Activated CD8-positive, alpha-beta memory T cell treated with anti-CD3 and anti-CD28 coated beads for 36 hours (primary cell): ENCODE results near the gene CCNH. TPM values are rescaled to one million over a fixed set of nuclear protein-coding genes. Genes with fewer than 3 reads are reported as not detected.

ENCODE experiments used
- CTCF ChIA-PET: fragments of 350-600 bp; sonication (Branson Sonifier 250); formaldehyde crosslinking; loops from one replicate; lab custom pipeline; 2021; ENCODE audit warnings: antibody characterized with exemption; lab: Charles Lee
- POLR2A ChIA-PET: fragments of 350-600 bp; sonication (Branson Sonifier 250); formaldehyde crosslinking; loops from one replicate; lab custom pipeline; 2021; ENCODE audit warnings: antibody characterized with exemption; lab: Charles Lee
- total RNA-seq, 2 experiments: library from RNA; stranded (reverse); gene quantifications; one replicate each; pipeline ENCODE4 v1.2.3, GENCODE V29; 2021

The CCNH gene
- total RNA-seq, 2 experiments from 2014 or later: 56.8 to 67.0 TPM

DNA sequence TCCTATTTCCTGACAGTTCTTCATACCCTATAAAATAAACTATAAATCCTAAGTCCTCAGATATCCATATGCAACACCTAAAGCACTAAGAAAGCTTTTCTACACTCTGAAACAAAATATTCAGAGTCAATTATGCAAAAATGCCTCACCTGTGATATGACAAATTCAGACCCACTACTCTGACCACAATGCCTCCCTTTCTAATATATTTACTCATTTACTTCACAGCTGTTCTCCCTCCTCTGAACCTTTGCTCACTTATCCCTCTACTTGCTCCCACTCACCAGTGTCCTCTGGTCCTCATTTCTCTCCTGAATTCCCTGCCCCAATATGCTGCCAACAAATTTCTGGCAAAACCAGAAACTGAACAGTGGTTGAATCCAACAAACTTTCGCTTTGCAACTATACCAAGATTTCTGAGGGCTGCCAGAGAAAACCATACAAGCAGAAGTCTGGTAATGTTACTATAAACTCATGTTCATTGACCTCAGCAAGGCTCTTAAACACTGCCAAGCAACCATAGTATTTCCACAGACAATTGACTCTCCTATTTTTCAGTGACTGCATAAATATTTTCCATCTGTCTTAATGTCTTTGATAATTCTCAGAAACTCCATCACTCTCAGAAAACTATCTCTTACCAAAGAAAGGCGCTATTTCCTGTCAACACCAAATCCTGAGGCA, 7.1 kb downstream of the CCNH start:
- ChIA-PET CTCF (no interaction called here), POLR2A (no interaction called here)

DNA sequence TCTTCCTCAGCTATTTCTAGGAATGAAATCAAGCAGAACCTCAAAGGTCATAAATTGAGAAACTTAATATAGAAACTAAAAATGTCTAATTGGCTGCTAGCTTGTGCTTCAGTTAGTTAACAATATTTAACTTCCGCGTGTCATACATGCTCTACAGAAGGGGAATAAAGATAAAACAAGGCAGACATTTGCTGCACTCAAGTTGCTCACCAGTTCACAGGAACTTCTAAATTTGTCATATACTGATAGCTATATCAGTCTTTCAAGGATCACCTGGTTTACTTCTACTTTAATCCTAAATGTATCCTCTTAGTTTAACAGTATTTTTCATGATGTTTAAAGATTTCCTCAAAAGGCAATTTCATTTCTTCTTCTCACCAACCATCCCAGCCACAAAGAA, 8.4 kb downstream of the CCNH start:
- CTCF ChIA-PET: no interaction called here
- POLR2A ChIA-PET: no interaction called here

GRCh38 chr5:87403899-87404298, 8.8 kb downstream of the CCNH start:
- POLR2A ChIA-PET: no interaction called here
- CTCF ChIA-PET: no interaction called here

- POLR2A ChIA-PET: interaction anchor here (0.6 kb wide), 1 partner anchor 68 kb away, joined by 10 read pairs; no protein-coding TSS in a partner anchor
- CTCF ChIA-PET: no interaction called here
These were observed 9.3 kb downstream of the CCNH start for GRCh38 chr5:87403409-87403808.

- ChIA-PET POLR2A (no interaction called here), CTCF (no interaction called here)
These were observed 11.1 kb downstream of the CCNH start for GRCh38 chr5:87401626-87402025.

- POLR2A ChIA-PET: no interaction called here
These were observed 12.3 kb downstream of the CCNH start for GRCh38 chr5:87400305-87400899.

DNA sequence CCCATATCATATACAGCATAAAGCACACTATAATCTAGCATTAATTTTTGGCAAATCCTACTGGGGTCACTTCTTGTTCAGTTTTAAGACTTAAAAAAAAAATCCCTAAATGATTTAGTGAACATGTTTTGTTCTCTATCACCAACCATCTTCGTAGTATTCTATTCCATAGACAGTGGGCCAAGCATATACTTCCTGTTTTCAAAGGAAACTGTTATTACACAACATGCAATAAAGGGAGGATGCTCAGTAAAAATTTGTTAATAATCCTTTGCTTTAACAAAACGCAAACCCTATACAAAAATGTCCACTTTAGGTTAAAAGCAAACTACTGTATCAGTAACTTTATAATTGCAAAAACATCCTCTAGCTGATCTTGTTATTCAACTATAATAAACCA, 13.0 kb downstream of the CCNH start:
- ChIA-PET POLR2A (no interaction called here), CTCF (interaction anchor here (0.6 to 1.8 kb wide), 2 partner anchors 12 to 240 kb away, joined by 3 to 4 read pairs; no protein-coding TSS in a partner anchor)

More at GRCh38 chr5:87400305-87400899, 12.3 kb downstream of the CCNH start:
- CTCF ChIA-PET: interaction anchor here (0.6 to 1.8 kb wide), 2 partner anchors 11 to 240 kb away, joined by 3 to 4 read pairs; no protein-coding TSS in a partner anchor

DNA sequence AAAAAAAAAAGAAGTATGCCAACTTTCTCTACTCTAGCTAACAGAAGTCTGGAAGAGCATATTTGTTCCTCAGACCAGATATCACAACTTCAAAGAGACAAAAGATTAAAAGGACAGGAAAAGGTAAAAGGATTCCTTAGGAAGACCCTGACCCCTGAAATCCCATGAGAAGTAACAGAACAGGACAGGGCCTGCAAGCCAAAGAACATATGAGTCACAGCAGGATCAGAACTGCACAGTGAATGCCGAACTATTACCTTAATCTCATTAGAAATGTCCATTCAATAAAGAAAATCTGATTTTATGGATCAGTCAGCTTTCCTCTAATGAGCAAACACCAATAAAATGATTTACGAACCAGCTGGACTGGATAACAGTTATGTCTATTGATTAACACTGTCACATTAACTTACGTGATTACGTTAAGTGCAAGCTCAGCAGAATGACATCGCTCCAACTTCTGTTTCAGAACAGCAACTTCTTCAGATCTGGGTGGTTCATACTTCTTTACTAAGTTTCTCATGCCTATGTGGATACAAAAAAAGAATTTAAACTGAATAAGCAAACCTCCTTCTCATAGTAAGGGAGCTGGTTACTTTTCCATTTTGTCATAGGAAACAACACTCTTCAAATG, 13.6 kb downstream of the CCNH start:
- ChIA-PET CTCF (interaction anchor here (1.8 kb wide), 1 partner anchor 13 kb away, joined by 4 read pairs; no protein-coding TSS in a partner anchor), POLR2A (interaction anchor here (0.6 kb wide), 1 partner anchor 70 kb away, joined by 4 read pairs; no protein-coding TSS in a partner anchor)

DNA sequence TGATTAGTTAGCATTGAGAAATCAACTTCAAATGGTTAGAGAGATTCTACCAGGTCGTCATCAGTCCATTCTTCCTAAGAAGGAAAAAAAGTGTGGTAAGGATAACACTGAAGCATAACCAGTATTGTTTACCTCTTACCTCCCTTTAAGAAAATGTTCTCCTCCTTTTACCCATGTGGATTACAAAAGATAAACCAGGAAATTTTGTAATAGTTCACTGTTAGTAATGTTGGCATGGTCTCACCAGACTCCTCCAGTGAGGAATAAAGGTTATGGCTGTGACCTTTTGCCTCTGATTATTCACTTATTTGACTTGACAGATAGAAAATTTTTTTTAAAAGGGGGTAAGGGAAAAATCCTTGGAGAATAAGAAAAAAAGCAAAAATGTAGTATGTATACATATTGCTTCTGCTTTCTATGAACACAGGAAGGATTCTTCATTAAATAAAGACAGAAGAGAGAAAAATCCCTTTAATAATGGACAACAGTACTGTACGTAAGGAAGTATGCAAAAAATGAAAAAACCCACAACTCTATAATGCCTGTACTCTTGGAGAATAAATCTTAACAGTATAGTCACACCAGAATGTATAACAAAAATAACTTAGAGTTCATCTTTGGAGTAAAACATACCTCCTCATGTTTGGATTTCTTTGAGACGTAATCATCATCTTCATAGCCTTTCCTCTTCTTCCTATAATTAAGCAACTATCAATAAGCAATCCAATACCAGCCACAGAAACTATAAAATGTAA, 18.1 kb downstream of the CCNH start:
- POLR2A ChIA-PET: no interaction called here

GRCh38 chr5:87393331-87393730, 19.4 kb downstream of the CCNH start:
- CTCF ChIA-PET: no interaction called here
- POLR2A ChIA-PET: no interaction called here

More for the DNA sequence above, 18.1 kb downstream of the CCNH start:
- CTCF ChIA-PET: no interaction called here

- ChIA-PET POLR2A (no interaction called here), CTCF (no interaction called here)
These were observed 19.9 kb downstream of the CCNH start for GRCh38 chr5:87392801-87393200.

GRCh38 chr5:87392170-87392569, 20.6 kb downstream of the CCNH start:
- ChIA-PET POLR2A (no interaction called here), CTCF (no interaction called here)

- ChIA-PET CTCF (no interaction called here), POLR2A (no interaction called here)
These were observed 22.0 kb downstream of the CCNH start for GRCh38 chr5:87390576-87391199.

DNA sequence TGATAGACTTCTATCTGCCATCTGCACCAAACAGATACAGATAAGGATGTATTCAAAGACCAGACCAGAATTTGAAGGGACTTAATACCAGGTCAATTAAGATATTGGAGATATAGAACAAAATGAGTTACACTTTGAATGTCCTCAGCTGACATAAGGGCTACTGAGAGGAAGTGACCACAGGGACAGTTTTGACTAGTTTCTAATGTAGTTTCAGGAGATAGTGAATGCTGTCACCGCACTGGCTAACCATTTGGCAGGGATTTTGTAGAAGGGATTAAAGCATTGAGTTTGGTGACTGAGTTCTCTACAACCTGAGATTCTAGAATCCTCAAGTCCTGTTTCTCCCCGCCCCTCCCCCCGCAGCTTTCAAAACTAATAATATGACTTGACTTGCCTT, 22.7 kb downstream of the CCNH start:
- POLR2A ChIA-PET: no interaction called here
- CTCF ChIA-PET: interaction anchor here (0.6 kb wide), 1 partner anchor 315 kb away, joined by 3 read pairs; no protein-coding TSS in a partner anchor

GRCh38 chr5:87389296-87390034, 23.3 kb downstream of the CCNH start:
- CTCF ChIA-PET: interaction anchor here (0.6 kb wide), 1 partner anchor 314 kb away, joined by 3 read pairs; no protein-coding TSS in a partner anchor
- POLR2A ChIA-PET: interaction anchor here (0.7 kb wide), 1 partner anchor 197 kb away, joined by 3 read pairs; no protein-coding TSS in a partner anchor

DNA sequence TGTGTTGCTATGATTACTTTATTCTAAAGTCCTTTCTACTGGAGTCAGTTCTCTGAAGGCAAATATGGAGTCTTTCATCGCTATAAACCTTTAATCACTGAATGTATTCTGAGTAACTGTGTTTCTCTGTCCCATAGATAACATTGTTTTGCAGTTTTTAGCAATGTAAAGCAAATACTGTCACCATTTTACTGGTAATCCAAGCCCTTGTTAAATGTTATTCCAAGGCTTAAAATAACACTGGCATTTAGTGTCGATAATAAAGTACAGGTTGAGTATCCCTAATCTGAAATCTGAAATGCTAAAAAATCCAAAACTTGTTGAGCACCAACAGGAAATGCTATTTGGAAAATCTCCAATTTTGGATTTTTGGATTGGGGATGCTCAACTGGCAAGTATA, 24.6 kb downstream of the CCNH start:
- POLR2A ChIA-PET: no interaction called here
- CTCF ChIA-PET: no interaction called here

DNA sequence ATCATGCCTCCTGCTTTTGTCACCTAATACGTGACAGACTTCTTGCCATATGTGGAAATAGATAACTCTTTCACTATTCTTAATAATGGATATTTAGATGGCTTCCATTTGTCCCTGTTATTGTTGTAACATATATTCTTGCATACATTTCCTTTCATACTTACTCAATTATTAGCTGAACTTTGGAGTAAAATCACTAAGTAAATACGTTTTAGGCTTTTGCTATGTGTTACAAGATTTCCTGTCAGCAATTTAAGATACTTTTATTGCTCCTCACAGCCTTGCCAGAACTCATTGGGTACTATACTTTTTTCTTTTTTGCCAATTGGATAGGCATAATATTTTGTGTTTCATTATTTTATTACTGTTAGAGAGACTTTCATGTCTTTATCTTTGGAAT, 26.9 kb downstream of the CCNH start:
- ChIA-PET CTCF (no interaction called here), POLR2A (no interaction called here)

GRCh38 chr5:87383216-87383615, 29.5 kb downstream of the CCNH start:
- ChIA-PET POLR2A (no interaction called here), CTCF (no interaction called here)
